Hippocampal formation (tissue), 2 donors: ENCODE results near the gene B3GNT7.
"Not testable (repeated sequence)": the region's sequence is repeated elsewhere in the genome, so short reads cannot be mapped to it uniquely, and the experiment has no call there.

Experiments used
- DNase-seq, 2 donors: peaks; one replicate each; lab custom pipeline; 2025; lab: John Stamatoyannopoulos, UW

Gene B3GNT7

DNA sequence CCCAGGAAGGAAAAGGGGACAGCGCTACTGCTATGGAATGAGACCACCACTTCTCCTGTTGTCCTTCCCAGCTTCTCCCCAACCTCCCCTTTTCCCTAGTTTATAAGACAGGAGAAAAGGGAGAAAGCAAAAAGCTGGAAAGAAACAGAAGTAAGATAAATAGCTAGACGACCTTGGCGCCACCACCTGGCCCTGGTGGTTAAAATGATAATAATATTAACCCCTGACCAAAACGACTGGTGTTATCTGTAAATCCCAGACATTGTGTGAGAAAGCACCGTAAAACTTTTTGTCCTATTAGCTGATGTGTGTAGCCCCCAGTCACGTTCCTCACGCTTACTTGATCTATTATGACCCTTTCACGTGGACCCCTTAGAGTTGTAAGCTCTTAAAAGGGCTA is 5.2 kb downstream of the B3GNT7 start:
- not testable (repeated sequence) for DNase-seq

DNA sequence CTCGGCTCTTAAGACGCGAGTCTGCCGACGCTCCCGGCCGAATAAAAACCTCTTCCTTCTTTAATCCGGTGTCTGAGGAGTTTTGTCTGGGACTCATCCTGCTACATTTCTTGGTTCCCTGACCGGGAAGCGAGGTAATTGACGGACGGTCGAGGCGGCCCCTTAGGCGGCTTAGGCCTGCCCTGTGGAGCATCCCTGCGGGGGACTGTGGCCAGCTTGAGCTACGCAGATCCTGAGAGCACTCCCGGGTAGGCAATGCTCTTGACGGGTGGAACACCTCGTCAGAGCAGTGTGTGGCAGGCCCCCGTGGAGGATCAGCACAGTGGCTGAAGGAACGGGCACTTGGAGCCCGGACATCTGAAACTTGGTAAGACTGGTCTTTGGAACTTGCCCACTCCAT is 5.6 kb downstream of the B3GNT7 start:
- not testable (repeated sequence) for DNase-seq

DNA sequence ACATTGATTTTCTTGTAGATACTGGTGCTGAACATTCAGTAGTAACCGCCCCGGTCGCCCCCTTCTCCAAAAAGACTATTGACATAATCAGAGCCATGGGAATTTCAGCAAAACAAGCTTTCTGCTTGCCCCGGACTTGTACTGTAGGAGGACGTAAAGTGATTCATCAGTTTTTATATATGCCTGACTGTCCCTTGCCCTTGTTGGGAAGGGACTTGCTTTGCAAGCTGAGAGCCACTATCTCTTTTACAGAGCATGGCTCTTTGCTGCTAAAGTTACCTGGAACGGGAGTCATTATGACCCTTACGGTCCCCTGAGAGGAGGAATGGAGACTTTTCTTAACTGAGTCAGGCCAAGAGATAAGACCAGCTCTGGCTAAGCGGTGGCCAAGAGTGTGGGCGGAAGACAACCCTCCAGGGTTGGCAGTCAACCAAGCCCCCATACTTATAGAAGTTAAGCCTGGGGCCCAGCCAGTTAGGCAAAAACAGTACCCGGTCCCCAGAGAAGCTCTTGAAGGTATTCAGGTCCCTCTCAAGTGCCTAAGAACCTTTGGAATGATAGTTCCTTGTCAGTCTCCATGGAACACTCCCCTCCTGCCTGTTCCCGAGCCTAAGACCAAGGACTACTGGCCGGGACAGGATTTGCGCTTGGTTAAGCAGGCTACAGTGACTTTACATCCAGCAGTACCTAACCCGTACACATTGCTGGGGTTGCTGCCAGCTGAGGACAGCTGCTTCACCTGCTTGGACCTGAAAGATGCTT is 8.1 kb downstream of the B3GNT7 start:
- not testable (repeated sequence) for DNase-seq

DNA sequence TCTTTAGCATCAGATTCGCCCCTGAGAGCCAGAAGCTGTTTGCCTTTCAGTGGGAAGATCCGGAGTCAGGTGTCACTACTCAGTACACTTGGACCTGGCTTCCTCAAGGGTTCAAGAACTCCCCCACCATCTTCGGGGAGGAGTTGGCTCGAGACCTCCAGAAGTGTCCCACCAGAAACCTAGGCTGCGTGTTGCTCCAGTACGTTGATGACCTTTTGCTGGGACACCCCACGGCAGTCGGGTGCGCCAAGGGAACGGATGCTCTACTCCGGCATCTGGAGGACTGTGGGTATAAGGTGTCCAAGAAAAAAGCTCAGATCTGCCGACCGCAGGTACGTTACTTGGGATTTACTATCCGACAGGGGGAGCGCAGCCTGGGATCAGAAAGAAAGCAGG is 8.7 kb downstream of the B3GNT7 start:
- DNase-seq: not testable (repeated sequence)

DNA sequence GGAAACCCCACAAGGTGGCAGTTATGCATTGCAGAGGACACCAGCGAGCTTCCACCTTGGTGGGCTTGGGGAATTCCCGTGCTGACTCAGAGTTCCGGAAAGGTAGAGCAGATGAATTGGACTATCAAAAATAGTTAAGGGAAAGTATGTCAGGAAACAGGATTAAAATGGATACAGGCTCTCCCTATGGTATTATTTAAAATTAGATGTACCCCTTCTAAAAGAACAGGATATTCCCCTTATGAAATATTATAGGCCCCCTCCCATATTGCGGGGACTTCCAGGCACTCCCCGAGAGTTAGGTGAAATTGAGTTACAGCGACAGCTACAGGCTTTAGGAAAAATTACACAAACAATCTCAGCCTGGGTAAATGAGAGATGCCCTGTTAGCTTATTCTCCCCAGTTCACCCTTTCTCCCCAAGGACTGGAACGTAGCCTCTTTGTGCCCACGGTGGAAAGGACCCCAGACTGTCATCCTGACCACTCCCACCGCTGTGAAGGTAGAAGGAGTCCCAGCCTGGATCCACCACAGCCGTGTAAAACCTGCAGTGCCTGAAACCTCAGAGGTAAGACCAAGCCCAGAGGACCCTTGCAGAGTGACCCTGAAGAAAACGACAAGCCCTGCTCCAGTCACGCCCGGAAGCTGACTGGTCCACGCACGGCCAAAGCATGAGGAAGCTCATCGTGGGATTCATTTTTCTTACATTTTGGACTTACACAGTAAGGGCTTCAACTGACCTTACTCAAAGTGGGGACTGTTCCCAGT is 10.3 kb downstream of the B3GNT7 start:
- not testable (repeated sequence) for DNase-seq

DNA sequence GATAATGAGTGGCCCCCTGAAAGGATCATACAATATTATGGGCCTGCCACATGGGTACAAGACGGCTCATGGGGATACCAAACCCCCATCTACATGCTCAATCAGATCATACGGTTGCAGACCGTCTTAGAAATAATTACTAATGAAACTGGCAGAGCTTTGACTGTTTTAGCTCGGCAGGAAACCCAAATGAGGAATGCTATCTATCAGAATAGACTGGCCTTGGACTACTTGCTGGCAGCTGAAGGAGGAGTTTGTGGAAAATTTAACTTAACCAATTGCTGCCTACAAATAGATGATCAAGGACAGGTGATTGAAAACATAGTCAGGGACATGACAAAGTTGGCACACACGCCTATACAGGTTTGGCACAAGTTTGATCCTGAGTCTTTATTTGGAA is 12.2 kb downstream of the B3GNT7 start:
- not testable (repeated sequence) for DNase-seq

DNA sequence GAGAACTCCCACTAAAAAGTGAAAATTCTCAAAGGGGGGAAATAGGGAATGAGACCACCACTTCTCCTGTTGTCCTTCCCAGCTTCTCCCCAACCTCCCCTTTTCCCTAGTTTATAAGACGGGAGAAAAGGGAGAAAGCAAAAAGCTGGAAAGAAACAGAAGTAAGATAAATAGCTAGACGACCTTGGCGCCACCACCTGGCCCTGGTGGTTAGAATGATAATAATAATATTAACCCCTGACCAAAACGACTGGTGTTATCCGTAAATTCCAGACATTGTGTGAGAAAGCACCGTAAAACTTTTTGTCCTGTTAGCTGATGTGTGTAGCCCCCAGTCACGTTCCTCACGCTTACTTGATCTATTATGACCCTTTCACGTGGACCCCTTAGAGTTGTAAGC is 12.8 kb downstream of the B3GNT7 start:
- not testable (repeated sequence) for DNase-seq

DNA sequence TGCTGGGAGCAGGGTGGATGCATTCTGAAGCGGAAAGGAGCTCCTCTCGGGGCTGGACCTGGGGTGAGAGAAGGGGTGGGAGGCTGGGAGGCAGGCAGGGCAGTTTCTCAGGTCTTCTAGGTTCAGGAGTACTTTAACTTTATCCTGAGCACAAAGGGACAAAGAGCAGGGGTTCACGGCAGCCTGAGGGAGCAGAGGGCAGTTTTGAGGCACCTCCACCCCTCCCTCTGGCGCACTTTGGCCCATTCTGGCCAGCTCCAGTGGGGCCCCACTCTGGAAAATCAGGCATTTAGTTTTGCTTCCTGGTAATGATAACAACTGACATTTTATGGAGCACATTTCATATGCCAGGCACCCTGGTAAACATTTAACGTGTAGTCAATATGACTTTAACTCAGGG is 14.3 kb downstream of the B3GNT7 start:
- DNase-seq: no peak

DNA sequence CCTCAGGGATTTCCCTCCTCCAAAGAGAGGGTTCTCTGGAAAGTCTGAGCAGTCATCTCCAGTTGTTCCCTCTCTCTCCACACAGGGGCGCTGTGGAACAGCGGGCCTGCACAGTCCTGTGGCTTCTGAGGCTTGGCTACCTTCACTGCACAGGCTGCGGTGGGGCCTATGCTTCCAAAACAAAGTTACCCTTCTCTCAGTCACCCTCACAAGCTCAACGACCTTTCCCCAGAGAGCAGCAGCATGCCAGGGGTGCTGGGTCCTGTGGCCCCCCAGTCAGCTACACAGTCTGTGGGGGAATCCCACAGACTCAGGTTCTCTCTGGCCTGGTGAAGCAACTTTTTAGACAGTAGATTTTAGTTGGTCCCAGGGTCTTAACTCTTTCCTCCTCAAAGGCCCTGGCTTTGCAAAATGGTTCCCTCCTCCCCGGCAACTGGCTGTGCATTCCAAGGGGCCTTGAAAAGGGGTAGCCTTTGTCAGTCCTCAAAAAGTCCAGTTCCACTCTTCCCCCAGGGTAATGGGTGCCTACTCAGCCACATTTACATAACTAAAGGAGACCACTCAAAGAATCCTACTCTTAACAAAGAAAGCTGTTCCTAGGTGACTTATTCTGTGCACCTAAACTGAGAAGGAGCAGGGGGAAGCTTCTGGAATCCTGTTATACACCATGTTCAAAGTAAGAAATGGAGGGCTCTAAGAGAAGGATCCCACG is 14.9 kb downstream of the B3GNT7 start:
- no peak for DNase-seq

DNA sequence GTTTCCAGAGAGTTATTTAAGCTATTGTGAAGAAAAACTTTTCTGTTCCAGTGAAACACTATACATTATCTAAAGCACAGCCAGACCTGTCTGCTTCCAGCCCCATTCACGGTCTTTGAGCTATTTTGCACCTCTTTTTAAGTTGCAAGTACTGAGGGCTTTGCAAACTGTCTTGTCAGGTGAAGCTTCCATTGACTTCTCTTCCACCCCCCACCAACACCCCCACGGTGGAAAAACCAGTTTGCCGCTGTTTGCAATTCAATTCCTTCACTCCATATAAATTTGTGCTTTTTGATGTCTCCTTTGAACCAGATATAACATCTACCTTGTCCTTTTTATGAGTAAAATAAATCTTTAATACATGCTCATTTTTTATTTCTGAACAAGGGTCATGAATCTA is 15.7 kb downstream of the B3GNT7 start:
- no peak for DNase-seq

DNA sequence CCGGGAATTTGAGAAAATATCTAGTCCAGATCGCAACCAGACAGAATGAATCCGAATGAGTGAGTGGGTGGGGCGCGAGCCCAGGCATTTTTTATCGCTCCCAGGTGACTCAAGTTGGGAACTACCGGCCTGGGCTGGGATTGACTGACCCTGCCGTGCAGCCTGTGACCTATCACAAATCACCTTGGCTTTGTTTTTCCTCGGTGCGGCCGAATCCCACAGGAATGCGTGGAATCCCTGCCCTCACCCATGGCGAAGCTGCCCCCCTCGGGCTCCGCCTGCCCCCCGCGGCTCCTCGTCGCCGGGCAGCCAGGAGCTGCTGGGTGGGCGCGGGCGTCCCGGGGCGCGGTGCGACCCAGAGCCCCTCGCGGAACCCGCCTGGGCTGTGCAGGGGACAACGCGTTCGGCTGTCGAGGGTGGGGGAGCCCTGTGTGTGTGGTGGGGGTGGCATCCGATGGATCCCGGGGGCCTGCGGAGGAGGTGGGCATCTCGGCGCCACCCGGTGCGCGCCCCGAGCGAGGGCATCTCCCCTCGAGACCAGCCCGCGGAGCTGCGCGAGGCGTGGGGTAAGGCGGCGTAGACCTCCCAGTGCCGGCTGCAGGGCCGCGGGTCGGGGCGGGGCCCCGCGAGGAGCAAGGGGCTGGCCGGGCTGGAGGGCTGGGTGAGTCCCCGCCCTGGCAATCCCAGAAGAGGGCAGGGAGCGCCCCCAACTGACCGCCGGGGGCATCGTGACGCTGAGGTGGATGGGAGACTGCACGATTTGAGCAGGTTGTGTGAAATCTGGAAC is 16.5 kb downstream of the B3GNT7 start:
- peak; percentile 73 to 76 for DNase-seq

DNA sequence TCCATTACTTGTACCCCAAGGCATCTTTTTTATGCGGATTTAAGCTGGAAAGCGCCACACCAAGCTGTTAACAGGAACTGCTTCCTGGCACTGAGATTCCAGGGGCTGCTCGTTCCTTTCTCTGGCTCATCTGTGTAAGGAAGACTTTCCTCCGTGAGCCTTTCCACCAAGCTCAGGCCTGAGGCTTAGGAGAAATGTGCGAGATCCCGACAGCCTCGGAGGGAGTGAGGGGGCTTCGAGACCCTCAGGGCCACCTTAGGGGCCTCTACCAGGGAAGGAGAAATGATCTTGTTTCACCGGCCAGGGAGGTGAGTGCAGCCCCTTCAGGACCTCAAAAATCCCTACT is 17.1 kb downstream of the B3GNT7 start:
- no peak for DNase-seq

DNA sequence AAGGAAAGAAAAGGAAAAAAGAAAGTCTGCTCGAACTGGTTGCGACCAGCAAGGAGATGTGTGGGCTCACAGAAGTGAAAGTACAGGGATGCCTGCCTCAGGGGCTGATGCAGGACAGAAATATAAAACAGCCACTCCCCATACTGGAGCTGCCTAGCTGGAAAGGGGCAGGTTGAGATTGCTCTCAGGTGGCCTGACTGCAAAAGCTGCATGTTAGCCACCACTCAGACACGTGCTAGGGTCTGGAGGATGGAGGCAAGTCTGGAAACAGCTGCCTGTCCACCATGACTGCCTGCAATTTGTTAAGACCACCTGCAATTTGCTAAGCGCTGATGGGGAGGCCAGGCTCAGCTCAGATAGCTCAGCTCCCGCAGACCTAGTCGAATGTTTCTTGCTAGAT is 17.9 kb downstream of the B3GNT7 start:
- no peak for DNase-seq

DNA sequence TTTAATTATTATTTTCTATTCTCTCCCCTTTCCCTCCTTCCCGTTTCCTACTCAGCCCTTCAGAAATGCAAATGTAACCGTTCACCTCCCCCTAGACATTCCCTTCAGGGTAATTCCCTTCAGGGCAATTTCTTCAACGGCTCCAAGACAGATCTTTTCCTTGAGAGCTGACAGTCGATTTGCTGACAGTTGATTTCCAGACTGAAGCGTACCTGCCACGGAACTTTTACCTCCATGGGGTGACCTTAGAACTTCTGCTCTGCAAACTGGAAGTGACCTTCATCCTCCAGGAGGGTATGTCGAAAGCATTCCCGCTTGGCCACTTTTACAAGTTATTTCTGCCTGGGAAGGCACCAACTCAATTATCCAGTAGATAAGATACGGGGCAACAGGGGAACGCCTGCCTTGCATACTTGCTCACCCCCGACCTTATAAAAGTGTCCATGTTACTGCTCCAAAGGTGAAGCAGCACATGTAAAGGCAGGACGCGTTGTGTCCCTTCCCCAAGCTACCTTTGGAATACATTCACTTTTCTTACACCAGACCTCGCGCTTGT is 18.5 kb downstream of the B3GNT7 start:
- no peak for DNase-seq

DNA sequence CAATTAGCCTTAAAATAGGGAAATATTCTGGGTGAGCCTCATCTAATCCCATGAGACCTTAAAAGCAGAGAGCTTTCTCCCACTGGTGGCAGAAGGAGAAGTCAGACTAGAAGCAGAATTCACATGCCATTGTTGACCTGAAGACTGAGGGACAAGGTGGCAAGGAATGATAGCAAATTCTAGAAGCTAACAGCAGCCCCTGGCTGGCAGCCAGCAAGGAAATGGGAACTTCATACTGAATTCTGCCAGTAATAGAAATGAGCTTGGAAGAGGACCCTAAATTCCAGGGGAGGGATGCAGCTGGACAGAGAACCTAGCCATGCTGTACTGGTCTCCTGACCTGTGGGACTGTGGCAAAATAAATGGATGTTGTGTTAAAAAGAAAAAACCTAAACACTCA is 19.5 kb downstream of the B3GNT7 start:
- no peak for DNase-seq

DNA sequence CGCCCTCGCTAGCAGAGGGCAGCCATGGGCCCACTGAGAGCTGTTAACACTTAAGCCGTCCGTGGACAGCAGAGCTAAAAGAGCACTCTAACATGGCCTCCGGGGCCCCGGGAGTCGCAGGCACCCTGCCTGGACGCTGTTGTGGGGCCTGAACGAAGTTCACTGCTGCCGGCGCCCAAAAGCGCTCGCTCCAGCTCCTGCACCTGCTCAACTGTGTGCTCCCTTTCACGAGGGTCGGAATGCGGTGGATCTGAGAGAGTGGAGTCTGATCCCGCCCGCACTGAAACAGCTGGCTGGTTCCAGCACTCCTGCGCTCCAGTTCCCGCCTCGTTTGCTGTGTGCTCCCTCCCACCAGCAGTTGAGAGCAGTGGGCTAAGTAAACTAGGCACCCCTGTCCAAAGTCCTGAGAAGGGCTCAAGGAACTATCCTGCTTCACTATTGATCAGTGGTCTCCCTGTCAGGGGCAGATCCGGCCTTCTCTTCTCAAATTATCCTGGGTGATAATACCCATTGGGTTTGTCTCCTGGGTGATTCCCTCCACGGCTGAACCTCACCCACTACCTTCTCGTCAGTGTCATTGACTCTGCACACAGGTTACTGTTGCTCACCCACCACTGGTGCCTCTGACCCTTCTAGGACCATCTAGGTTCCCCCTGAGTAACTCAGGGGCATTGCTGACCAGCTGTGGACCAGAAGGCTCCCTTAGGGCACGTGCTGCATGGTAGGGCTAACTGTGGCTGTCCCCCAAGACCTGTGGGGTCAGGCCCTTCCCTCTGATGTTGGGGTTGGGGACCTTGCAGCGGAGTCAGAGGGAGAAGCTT is 23.5 kb downstream of the B3GNT7 start:
- no peak for DNase-seq

DNA sequence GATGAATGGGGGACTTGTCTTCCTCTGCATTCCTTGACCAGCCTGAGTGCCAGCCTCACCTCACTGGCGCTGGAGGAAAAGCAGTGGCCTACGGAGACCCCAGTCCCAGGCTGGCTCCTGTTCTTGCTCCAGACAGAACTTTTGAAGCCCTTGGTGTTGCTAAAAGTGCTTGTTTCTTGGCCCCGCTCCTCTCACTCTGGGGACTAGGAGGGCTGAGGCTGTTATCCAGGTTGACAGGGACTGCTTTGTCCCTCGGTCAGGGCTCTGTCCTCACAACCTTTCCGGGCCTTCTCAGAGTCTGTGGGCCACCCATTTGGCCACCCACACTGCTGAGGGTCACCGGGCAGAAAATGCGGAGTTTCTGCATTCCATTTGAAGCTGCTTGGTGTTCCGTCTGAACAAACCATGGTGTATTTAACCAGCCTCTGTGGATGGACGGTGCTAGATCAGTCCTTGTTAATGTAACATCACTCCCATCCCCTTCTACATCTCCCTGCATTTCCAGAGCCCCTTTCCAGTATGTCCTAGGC is 25.6 kb downstream of the B3GNT7 start:
- DNase-seq: no peak

DNA sequence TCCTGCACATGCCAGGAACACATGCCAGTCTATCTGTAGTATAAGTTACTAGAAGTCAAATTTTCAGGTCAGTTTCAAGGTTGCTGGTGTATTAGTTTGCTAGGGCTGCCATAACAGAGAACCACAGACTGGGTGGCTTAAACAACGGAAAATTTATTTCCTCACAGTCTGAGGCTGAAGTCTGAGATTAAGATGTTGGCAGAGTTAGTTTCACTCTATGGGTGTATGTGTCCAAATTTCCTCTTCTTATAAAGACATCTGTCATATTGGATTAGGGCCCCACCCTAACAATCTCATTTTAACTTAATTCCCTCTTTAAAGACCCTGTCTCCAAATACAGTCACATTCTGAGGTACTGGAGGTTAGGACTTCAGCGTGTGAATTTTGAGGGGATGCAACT is 26.5 kb downstream of the B3GNT7 start:
- DNase-seq: no peak

DNA sequence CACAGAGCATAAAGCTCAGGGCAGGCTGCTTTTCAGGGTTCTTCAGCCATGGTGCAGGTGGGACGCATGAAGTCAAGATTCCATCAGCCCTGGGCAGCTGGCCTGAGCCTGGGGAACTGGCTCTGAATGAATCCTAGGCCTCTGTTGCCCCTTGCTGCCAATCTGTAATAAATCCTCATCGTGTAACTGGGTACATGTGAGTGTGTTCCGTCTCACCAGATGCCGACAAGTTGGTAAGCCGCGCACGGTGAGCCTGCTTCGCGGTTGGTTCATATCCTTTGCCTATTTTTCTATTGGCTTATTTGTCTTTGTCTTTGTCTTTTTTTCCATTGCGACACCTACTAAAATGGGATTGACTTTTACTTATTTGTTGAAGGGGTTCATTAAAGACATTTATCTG is 27.7 kb downstream of the B3GNT7 start:
- DNase-seq: no peak

DNA sequence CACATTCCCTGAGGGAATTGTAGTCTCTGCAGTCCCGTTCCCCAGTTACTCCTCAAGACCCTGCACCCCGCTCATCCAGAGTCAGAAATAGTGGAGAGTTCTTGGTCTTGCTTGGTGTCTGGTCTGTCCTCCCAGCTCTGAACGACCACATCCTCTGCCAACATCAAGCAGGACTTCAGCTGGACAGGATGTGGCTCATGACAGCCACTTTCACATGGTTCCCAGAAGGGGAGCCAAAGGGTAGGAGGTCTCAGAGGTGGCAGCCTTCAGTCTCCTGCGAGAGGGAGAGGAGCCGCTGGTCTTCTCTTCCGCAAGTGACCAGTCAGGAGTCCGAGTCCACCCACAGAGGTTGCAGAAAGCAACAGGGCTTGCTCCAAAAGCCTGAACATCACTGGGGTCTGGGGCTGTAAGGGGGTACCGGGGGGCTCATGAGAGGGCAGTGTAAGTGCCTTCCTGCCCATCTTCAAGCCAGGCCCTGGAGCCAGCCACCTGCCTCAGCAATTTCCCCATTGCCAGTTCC is 29.8 kb downstream of the B3GNT7 start:
- no peak for DNase-seq
